ENCODE results near the gene TBC1D22A.

DNA sequence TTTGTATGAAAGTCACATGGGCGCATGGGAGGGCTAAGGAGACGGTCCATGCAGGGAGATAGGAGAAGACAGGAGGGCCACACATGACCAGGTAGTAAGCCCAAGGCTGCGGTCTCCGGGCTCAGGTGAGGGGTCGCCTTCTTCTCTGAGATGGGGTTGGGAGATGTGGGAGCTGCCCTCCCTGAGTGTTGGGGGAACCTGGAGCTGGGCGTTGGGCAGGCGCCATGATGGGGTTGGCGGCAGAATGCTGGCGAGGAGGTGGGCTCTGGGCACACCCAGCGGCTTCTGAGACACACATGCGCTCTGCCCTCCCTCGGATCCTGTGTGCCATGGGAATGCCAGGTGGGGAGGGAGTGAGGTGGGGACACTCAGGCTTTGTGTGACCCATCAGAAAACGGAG lies 254.8 kb downstream of the TBC1D22A start:
- TF ChIP-seq, protein P1, sequence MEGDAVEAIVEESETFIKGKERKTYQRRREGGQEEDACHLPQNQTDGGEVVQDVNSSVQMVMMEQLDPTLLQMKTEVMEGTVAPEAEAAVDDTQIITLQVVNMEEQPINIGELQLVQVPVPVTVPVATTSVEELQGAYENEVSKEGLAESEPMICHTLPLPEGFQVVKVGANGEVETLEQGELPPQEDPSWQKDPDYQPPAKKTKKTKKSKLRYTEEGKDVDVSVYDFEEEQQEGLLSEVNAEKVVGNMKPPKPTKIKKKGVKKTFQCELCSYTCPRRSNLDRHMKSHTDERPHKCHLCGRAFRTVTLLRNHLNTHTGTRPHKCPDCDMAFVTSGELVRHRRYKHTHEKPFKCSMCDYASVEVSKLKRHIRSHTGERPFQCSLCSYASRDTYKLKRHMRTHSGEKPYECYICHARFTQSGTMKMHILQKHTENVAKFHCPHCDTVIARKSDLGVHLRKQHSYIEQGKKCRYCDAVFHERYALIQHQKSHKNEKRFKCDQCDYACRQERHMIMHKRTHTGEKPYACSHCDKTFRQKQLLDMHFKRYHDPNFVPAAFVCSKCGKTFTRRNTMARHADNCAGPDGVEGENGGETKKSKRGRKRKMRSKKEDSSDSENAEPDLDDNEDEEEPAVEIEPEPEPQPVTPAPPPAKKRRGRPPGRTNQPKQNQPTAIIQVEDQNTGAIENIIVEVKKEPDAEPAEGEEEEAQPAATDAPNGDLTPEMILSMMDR (IDR thresholded peaks at IDR 0.05; ENCODE audit: low read length), result no peak
- TF ChIP-seq EZH2 (IDR thresholded peaks at IDR 0.05; ENCODE audit: borderline replicate concordance, low read length), result no peak
